ENCODE results near the gene AUTS2. TPM values are rescaled to one million over a fixed set of nuclear protein-coding genes. Genes with fewer than 3 reads are reported as not detected.

The AUTS2 gene
- total and polyA plus RNA-seq, 10 of the 15 experiments (the other 5 are each of a cell fraction or from before 2014, with no cell fraction given): 6.4 to 55.6 (median 21.6) TPM

GRCh38 chr7:69683002-69683401 is 84.7 kb downstream of the AUTS2 start:
- SMC1A ChIA-PET (ENCODE audit: uncharacterized antibody, unreplicated experiment): interaction anchor here (1.1 to 10.1 kb wide), 7 partner anchors 11 to 61 kb away, joined by 3 to 88 read pairs (median 9); no protein-coding TSS in a partner anchor
- Histone ChIP-seq H3K4me1 (ENCODE audit: control insufficient read depth, insufficient read depth, low read length) (peaks cover 22% of the 10 kb centered on the region), H3K27ac (ENCODE audit: control insufficient read depth, insufficient read depth) (peak overlapping the region; percentile 27), H3K9ac (ENCODE audit: control insufficient read depth, insufficient read depth, low read length) (no peak overlapping the region), H3K36me3 (ENCODE audit: control insufficient read depth in 2 of 2, insufficient read depth in 2 of 2, low read length in 1 of 2) (no peaks in the 10 kb centered on the region; a peak in 1 of 4 replicates), H3K4me2 (ENCODE audit: control insufficient read depth, insufficient read depth) (no peak overlapping the region; the same call in 1 of the 2 replicates), H3K79me2 (ENCODE audit: control insufficient read depth, insufficient read depth, low read length) (peaks cover 10% of the 10 kb centered on the region), H2AFZ (ENCODE audit: control insufficient read depth, low read depth, low read length) (peak overlapping the region; percentile 20; the same call in 1 of the 2 replicates), H3K4me3 (no peak overlapping the region), H3K27me3 (replicated peaks in 1 of 2; ENCODE audit: control insufficient read depth in 2 of 2, insufficient read depth in 2 of 2, low read length in 1 of 2) (no peaks in the 10 kb centered on the region), H4K20me1 (ENCODE audit: control insufficient read depth, insufficient read depth) (no peaks in the 10 kb centered on the region), H3K9me3 (replicated peaks; ENCODE audit: control insufficient read depth, insufficient read depth, low read length) (no peaks in the 10 kb centered on the region)
- no peak for FAIRE-seq
- peak; percentile 70 for ATAC-seq
- POLR2A ChIA-PET: interaction anchor here (0.9 to 2.0 kb wide), 4 partner anchors 14 to 80 kb away, joined by 3 to 6 read pairs (median 5); no protein-coding TSS in a partner anchor
- RAD21 ChIA-PET (ENCODE audit: unreplicated experiment): interaction anchor here (1.0 to 5.5 kb wide), 5 partner anchors 13 to 142 kb away, joined by 3 to 27 read pairs (median 6); no protein-coding TSS in a partner anchor
- no TSS peak for BruUV-seq (replicated peaks)
- WGBS (ENCODE audit: insufficient coverage, insufficient replicate concordance, low lambda C conversion rate, missing lambda C conversion rate): 14% methylated on average over 8 of the region's 8 CpGs
- no peak for TF ChIP-seq FOXK2 (IDR thresholded peaks at IDR 0.05)
- TF ChIP-seq IKZF1 (conservative IDR thresholded peaks at IDR 0.05): peak; percentile 40
- TF ChIP-seq SKIL (IDR thresholded peaks at IDR 0.05; ENCODE audit: low read depth, poor library complexity, severe bottlenecking): peak; percentile 11
- TF ChIP-seq RUNX3 (IDR thresholded peaks at IDR 0.05; ENCODE audit: low read length): no peak
- TF ChIP-seq PKNOX1 (IDR thresholded peaks at IDR 0.05): peak; percentile 82
- 0 out of 2 replicates have a peak, but pooled peaks have one; percentile 29 for TF ChIP-seq RELB (IDR thresholded peaks at IDR 0.05; ENCODE audit: low read depth)
- TF ChIP-seq ZNF24 (IDR thresholded peaks at IDR 0.05): 0 out of 2 replicates have a peak, but pooled peaks have one; percentile 18
- no peak for TF ChIP-seq NFYB (IDR thresholded peaks at IDR 0.05; ENCODE audit: insufficient read depth, low read depth, low read length)
- TF ChIP-seq BCL3 (IDR thresholded peaks at IDR 0.05; ENCODE audit: borderline replicate concordance, insufficient read depth, low read depth, low read length, poor library complexity, severe bottlenecking): no peak
- TF ChIP-seq GATAD2B (conservative IDR thresholded peaks at IDR 0.05; ENCODE audit: low read depth): 0 out of 2 replicates have a peak, but pooled peaks have one; percentile 48
- TF ChIP-seq IKZF2 (IDR thresholded peaks at IDR 0.05): peak; percentile 2 to 28; a peak in 3 of 4 replicates
- peak; percentile 33; the same call in 1 of the 2 replicates for TF ChIP-seq DPF2 (IDR thresholded peaks at IDR 0.05)
- TF ChIP-seq YY1 (IDR thresholded peaks at IDR 0.05; ENCODE audit: low read depth, low read length): peak; percentile 85
- peak; percentile 90; the same call in 1 of the 3 replicates for TF ChIP-seq POU2F2 (IDR thresholded peaks at IDR 0.05; ENCODE audit: borderline replicate concordance, low read depth, low read length)
- no peak for TF ChIP-seq CEBPB (IDR thresholded peaks at IDR 0.05; ENCODE audit: borderline replicate concordance in 1 of 2, low read depth in 2 of 2, low read length in 2 of 2)
- peak; percentile 47 for TF ChIP-seq MEF2B (IDR thresholded peaks at IDR 0.05; ENCODE audit: partially characterized antibody, poor library complexity, severe bottlenecking)
- TF ChIP-seq RAD51 (IDR thresholded peaks at IDR 0.05): peak; percentile 43; the same call in 1 of the 2 replicates
- no peak for DNase-seq (ENCODE audit: low read depth, low spot score)
- in situ Hi-C loops (cut with MboI): no loop called here
- intact Hi-C loops (cut with micrococcal nuclease; ENCODE audit: unreplicated experiment): no loop called here
- CTCF ChIA-PET: interaction anchor here (1.5 kb wide), 2 partner anchors 56 to 138 kb away, joined by 4 to 6 read pairs; no protein-coding TSS in a partner anchor

Measured in GM12878 (cell line).